Sigmoid colon (tissue), 3 donors: ENCODE measurements around the gene DCUN1D4.

Source experiments
- POLR2A ChIP-seq, 2 donors: fragments of 450-650 bp; IDR thresholded peaks; one replicate each; pipeline ENCODE4 v1.6.1; 2016; ENCODE audit warnings: antibody characterized with exemption in 2 of 2, mild to moderate bottlenecking in 2 of 2, moderate library complexity in 2 of 2
- TF ChIP-seq, protein P1 (sequence below), 4 experiments: fragments of 450-650 bp in 3 of 4; fragments of 200-600 bp in 1 of 4; IDR thresholded peaks; one replicate each; pipeline ENCODE4 v1.5.1; 2016 to 2019; ENCODE audit warnings: antibody characterized with exemption in 4 of 4, mild to moderate bottlenecking in 3 of 4, moderate library complexity in 2 of 4

DNA sequence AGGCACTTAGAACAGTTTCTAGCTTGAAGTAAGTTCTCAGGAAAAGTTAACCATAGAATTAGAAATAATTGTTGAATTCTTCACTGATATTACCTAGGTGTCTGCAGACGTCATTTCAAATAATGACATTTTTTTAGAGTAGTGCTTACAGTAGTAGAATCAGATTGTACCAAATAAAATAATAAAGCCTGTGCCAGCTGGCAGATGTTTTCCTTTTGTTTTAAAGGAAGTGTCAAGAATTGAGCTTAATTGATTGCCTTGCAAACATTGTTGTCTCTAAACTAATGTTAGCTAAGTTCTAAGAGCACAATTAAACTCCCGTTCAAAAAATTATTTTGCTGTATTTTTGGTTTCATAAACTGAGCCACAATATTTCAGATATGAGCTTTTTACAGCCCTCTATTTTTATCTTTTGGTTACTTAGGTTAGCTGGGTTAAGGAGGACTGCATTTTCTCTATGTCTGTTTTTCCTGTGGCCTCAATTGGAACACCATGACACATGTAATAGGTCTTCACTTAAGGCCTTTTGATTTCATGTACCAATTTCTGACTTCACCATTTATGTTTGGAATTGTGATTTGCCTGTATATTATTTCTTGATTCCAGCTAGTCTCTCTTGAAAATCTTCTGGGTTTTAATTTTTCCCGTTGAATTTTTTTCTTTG lies 64.2 kb downstream of the DCUN1D4 start:
- TF ChIP-seq, protein P1, sequence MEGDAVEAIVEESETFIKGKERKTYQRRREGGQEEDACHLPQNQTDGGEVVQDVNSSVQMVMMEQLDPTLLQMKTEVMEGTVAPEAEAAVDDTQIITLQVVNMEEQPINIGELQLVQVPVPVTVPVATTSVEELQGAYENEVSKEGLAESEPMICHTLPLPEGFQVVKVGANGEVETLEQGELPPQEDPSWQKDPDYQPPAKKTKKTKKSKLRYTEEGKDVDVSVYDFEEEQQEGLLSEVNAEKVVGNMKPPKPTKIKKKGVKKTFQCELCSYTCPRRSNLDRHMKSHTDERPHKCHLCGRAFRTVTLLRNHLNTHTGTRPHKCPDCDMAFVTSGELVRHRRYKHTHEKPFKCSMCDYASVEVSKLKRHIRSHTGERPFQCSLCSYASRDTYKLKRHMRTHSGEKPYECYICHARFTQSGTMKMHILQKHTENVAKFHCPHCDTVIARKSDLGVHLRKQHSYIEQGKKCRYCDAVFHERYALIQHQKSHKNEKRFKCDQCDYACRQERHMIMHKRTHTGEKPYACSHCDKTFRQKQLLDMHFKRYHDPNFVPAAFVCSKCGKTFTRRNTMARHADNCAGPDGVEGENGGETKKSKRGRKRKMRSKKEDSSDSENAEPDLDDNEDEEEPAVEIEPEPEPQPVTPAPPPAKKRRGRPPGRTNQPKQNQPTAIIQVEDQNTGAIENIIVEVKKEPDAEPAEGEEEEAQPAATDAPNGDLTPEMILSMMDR (IDR thresholded peaks at IDR 0.05), result no peak
- TF ChIP-seq POLR2A (IDR thresholded peaks at IDR 0.05), result no peak
